HepG2 (cell line): ENCODE measurements around the gene MINDY3.

Source experiments
- AFF4 ChIP-seq: sonication (generic); formaldehyde crosslinking; IDR thresholded peaks from 2 replicates; pipeline ENCODE4 v1.4.0; 2020; ENCODE audit warnings: missing genetic modification reagents
- CREB3 ChIP-seq: sonication (generic); formaldehyde crosslinking; IDR thresholded peaks from 2 replicates; pipeline ENCODE4 v1.5.0; 2020; ENCODE audit warnings: missing genetic modification reagents
- CTCF ChIP-seq: sonication (generic); formaldehyde crosslinking; IDR thresholded peaks from 2 replicates; pipeline ENCODE4 v1.5.0; 2020; ENCODE audit warnings: mild to moderate bottlenecking, missing genetic modification reagents, moderate library complexity
- EZH2 ChIP-seq: conservative IDR thresholded peaks from 2 replicates; pipeline ENCODE4 v1.6.1; 2012; ENCODE audit warnings: mild to moderate bottlenecking, low read depth, low read length, moderate library complexity
- GLMP ChIP-seq: sonication (generic); formaldehyde crosslinking; IDR thresholded peaks from 2 replicates; pipeline ENCODE4 v1.9.0; 2021; ENCODE audit warnings: missing genetic modification reagents, mild to moderate bottlenecking, borderline replicate concordance
- POLR2A ChIP-seq, 2 experiments: IDR thresholded peaks; 2 replicates each; pipeline ENCODE4 v1.6.1; 2011; ENCODE audit warnings: low read depth in 2 of 2, low read length in 2 of 2, mild to moderate bottlenecking in 1 of 2, moderate library complexity in 1 of 2; ENCODE audit not compliant: insufficient read depth in 1 of 2
- SUZ12 ChIP-seq: fragments of 150-350 bp; IDR thresholded peaks from 2 replicates; pipeline ENCODE4 v1.6.1; 2014; ENCODE audit warnings: low read depth, low read length
- TAF1 ChIP-seq: sonication (generic); formaldehyde crosslinking; IDR thresholded peaks from 2 replicates; pipeline ENCODE4 v1.4.0; 2020; ENCODE audit warnings: missing genetic modification reagents
- YY1 ChIP-seq: IDR thresholded peaks from 2 replicates; pipeline ENCODE4 v1.6.1; 2011; ENCODE audit warnings: low read length, low read depth, moderate library complexity, mild to moderate bottlenecking; ENCODE audit not compliant: insufficient read depth, insufficient replicate concordance
- ZNF644 ChIP-seq: IDR thresholded peaks from 2 replicates; pipeline ENCODE4 v1.6.1; 2016; ENCODE audit warnings: low read depth

- no peak for TF ChIP-seq GLMP (CRISPR knock-in tag)
- no peak for TF ChIP-seq TAF1 (CRISPR knock-in tag)
- no peak for TF ChIP-seq EZH2
- no peak for TF ChIP-seq CTCF (CRISPR knock-in tag)
- no peak for TF ChIP-seq YY1
- TF ChIP-seq CREB3 (CRISPR knock-in tag): no peak
- TF ChIP-seq SUZ12: no peak
- no peak for TF ChIP-seq POLR2A (IDR thresholded peaks at IDR 0.05; ENCODE audit: insufficient read depth in 1 of 2, low read depth in 2 of 2, low read length in 2 of 2)
- TF ChIP-seq ZNF644 (CRISPR knock-in tag): no peak
- no peak for TF ChIP-seq AFF4
Observed at GRCh38 chr10:15859509-15859905, 800 bp downstream of the MINDY3 start.
